ENCODE results near the gene INHA. TPM values are rescaled to one million over a fixed set of nuclear protein-coding genes. Genes with fewer than 3 reads are reported as not detected.

Gene INHA
- total RNA-seq, 1 experiment from 2014 or later = 0.31 TPM

DNA sequence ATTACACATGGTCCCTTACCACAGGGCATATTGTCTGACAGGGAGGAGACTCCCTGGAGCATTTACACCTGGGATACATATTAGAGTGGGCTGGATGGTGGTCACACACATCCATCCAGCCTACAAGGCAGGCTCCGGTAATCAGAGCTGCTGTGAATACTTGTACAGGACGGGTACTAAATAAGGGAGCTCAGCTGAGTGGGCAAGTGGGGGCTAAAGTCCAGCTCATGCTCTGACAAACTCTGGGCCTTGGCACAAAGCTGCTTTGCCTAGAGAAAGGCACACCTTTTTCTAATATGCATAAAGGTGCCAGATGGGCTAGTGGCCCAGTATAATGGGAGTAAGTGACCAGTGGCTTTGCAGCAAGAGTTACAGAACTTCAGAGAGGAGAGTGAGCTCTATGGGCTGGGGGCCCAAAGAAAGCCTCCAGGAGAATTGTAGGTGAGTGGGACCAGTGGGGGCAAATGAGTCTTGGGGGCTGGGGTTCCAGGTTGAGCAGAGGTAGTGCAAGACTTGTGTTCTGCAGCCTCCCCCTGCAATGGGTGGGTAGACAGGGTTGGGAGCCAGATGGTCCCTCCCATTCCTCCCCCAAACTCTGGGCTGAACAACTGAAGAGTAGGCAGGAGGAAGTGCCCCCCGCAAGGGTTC lies 26.7 kb upstream of the INHA start:
- Histone ChIP-seq H2BK5ac (ENCODE audit: insufficient read length, low read length) (no peak overlapping the region), H4K8ac (replicated peaks; ENCODE audit: insufficient read length, low read depth, low read length) (no peak overlapping the region), H3K79me1 (ENCODE audit: insufficient read depth, low read depth, low read length, poor library complexity, severe bottlenecking) (no peaks in the 10 kb centered on the region), H4K5ac (ENCODE audit: insufficient read length, low read depth, low read length) (no peak overlapping the region), H3K9ac (ENCODE audit: extremely low read depth, insufficient read length, low read length) (peak overlapping the region; percentile 25), H2AFZ (ENCODE audit: low read length) (no peak overlapping the region), H4K91ac (ENCODE audit: insufficient read length, low read depth, low read length) (no peak overlapping the region), H3K27ac (ENCODE audit: insufficient read length, low read depth, low read length) (no peak overlapping the region), H3K79me2 (ENCODE audit: insufficient read depth, low read length) (no peaks in the 10 kb centered on the region), H3K14ac (ENCODE audit: insufficient read depth, low read length) (no peak overlapping the region), H2BK120ac (ENCODE audit: low read depth, low read length, poor library complexity, severe bottlenecking) (no peak overlapping the region), H3K23me2 (ENCODE audit: insufficient read length, low read depth, low read length, poor library complexity, severe bottlenecking) (peaks cover 16% of the 10 kb centered on the region), H2BK20ac (ENCODE audit: low read depth, low read length, poor library complexity, severe bottlenecking) (no peak overlapping the region), H3K9me3 (ENCODE audit: control insufficient read depth, low read depth, low read length) (no peaks in the 10 kb centered on the region), H3K56ac (ENCODE audit: insufficient read length, low read depth, low read length) (no peak overlapping the region), H4K20me1 (ENCODE audit: control insufficient read depth, insufficient read depth, insufficient read length) (no peaks in the 10 kb centered on the region), H2BK15ac (ENCODE audit: low read depth, low read length) (no peak overlapping the region), H3K4me2 (ENCODE audit: insufficient read depth, insufficient read length, low read length) (no peak overlapping the region), H3T11ph (ENCODE audit: low read length) (no peak overlapping the region), H2BK12ac (ENCODE audit: insufficient read length, low read depth, low read length) (no peak overlapping the region), H2AK5ac (ENCODE audit: insufficient read length, low read length) (no peak overlapping the region), H3K27me3 (ENCODE audit: insufficient read depth, low read length) (no peaks in the 10 kb centered on the region; the same call in 1 of the 2 replicates), H3K23ac (ENCODE audit: insufficient read length, low read depth, low read length) (no peak overlapping the region), H3K4ac (ENCODE audit: low read depth, low read length) (no peak overlapping the region), H3K18ac (ENCODE audit: insufficient read length, low read depth, low read length) (no peak overlapping the region), H3K4me1 (ENCODE audit: insufficient read depth, low read length) (peaks cover 5% of the 10 kb centered on the region; the same call in 1 of the 2 replicates)
- Mint-ChIP-seq H3K27ac (peak overlapping the region in 1 of 3 experiments; percentile 16; a peak in 1 of 7 replicates), H3K4me3 (peak overlapping the region; percentile 87 to 92; a peak in 3 of 5 replicates), H3K27me3 (ENCODE audit: low read depth) (peaks cover 39% of the 10 kb centered on the region), H3K9me3 (peaks cover 0 to 4% of the 10 kb centered on the region in 2 experiments; a peak in 1 of 5 replicates), H3K4me1 (peaks cover 18% of the 10 kb centered on the region in 2 experiments), H3K36me3 (ENCODE audit: insufficient read depth in 1 of 3, low read depth in 3 of 3) (peaks cover 20 to 36% (median 33%) of the 10 kb centered on the region in 3 experiments)
- no peak for DNase-seq
- WGBS (ENCODE audit: extremely low coverage, insufficient read length, low lambda C conversion rate) = no CpG with 5 or more reads among the region's 3 CpGs
- TF ChIP-seq CTCF (conservative IDR thresholded peaks at IDR 0.05) = no peak
